KMS-11 (cell line): Measurements from ENCODE around the gene MMP12.

Source experiments
- H2AFZ ChIP-seq: fragments of 200-600 bp; sonication (generic); 2 replicates; pipeline ENCODE4 v1.6.1; 2016; ENCODE audit warnings: antibody characterized with exemption, mixed run types, low read depth
- H3K27ac ChIP-seq: fragments of 200-600 bp; sonication (generic); 2 replicates; pipeline ENCODE4 v1.6.1; 2016; ENCODE audit warnings: mild to moderate bottlenecking, mixed run types
- H3K27me3 ChIP-seq: fragments of 200-600 bp; sonication (generic); 2 replicates; pipeline ENCODE4 v1.6.1; 2017; ENCODE audit warnings: mild to moderate bottlenecking, low read depth, mixed run types, moderate library complexity; ENCODE audit not compliant: insufficient read depth
- H3K36me3 ChIP-seq: fragments of 200-600 bp; sonication (generic); 2 replicates; pipeline ENCODE4 v1.6.1; 2017; ENCODE audit warnings: mild to moderate bottlenecking, mixed run types; ENCODE audit not compliant: insufficient read depth
- H3K4me1 ChIP-seq: fragments of 200-600 bp; sonication (generic); 2 replicates; pipeline ENCODE4 v1.6.1; 2016; ENCODE audit warnings: mild to moderate bottlenecking, low read depth, mixed run types; ENCODE audit not compliant: poor library complexity, severe bottlenecking
- H3K4me2 ChIP-seq: fragments of 200-600 bp; sonication (generic); 2 replicates; pipeline ENCODE4 v1.7.0; 2016; ENCODE audit warnings: mild to moderate bottlenecking, mixed run types
- H3K4me3 ChIP-seq: fragments of 200-600 bp; sonication (generic); IDR thresholded peaks from 2 replicates; pipeline ENCODE4 v1.6.1; 2017; ENCODE audit warnings: low read depth, low read length, mixed read lengths; ENCODE audit not compliant: insufficient read depth
- H3K79me2 ChIP-seq: fragments of 200-600 bp; sonication (generic); 2 replicates; pipeline ENCODE4 v1.6.1; 2016; ENCODE audit warnings: low read depth, mixed run types; ENCODE audit not compliant: insufficient read depth
- H3K9ac ChIP-seq: fragments of 200-600 bp; sonication (generic); 2 replicates; pipeline ENCODE4 v1.6.1; 2016; ENCODE audit warnings: mild to moderate bottlenecking, mixed run types
- H4K20me1 ChIP-seq: fragments of 200-600 bp; sonication (generic); 2 replicates; pipeline ENCODE4 v1.6.1; 2016; ENCODE audit warnings: mild to moderate bottlenecking, mixed run types; ENCODE audit not compliant: insufficient read depth
- CTCF ChIP-seq: fragments of 200-600 bp; sonication (generic); conservative IDR thresholded peaks from 2 replicates; pipeline ENCODE4 v1.6.1; 2017; ENCODE audit warnings: low read depth, mild to moderate bottlenecking, antibody characterized with exemption, low read length, moderate library complexity, mixed read lengths

The MMP12 gene

GRCh38 chr11:102832612-102833011 lies 42.2 kb downstream of the MMP12 start:
- H3K27me3 ChIP-seq = no peaks in the 10 kb centered on the region
- TF ChIP-seq CTCF = no peak
- no peak overlapping the region for H3K9ac ChIP-seq

GRCh38 chr11:102831489-102832440 lies 43.0 kb downstream of the MMP12 start:
- Histone ChIP-seq H3K79me2 (no peaks in the 10 kb centered on the region), H3K9ac (no peak overlapping the region), H3K4me1 (no peaks in the 10 kb centered on the region), H3K4me2 (no peak overlapping the region), H3K27me3 (no peaks in the 10 kb centered on the region), H3K4me3 (no peak overlapping the region), H2AFZ (no peak overlapping the region), H3K27ac (no peak overlapping the region), H3K36me3 (no peaks in the 10 kb centered on the region), H4K20me1 (no peaks in the 10 kb centered on the region)
- no peak for TF ChIP-seq CTCF

More at GRCh38 chr11:102832612-102833011, 42.2 kb downstream of the MMP12 start:
- Histone ChIP-seq H3K4me3 (no peak overlapping the region), H3K4me1 (no peaks in the 10 kb centered on the region), H4K20me1 (no peaks in the 10 kb centered on the region), H3K4me2 (no peak overlapping the region), H3K27ac (no peak overlapping the region), H3K79me2 (no peaks in the 10 kb centered on the region), H2AFZ (no peak overlapping the region), H3K36me3 (no peaks in the 10 kb centered on the region)

GRCh38 chr11:102831128-102831488 lies 43.7 kb downstream of the MMP12 start:
- H2AFZ ChIP-seq = no peak overlapping the region
- no peak overlapping the region for H3K4me2 ChIP-seq
- no peak for TF ChIP-seq CTCF

GRCh38 chr11:102830001-102830727 lies 44.6 kb downstream of the MMP12 start:
- TF ChIP-seq CTCF = no peak
- H3K27ac ChIP-seq = no peak overlapping the region
- H3K4me2 ChIP-seq = no peak overlapping the region
- no peaks in the 10 kb centered on the region for H4K20me1 ChIP-seq
- no peak overlapping the region for H2AFZ ChIP-seq
- H3K27me3 ChIP-seq = no peaks in the 10 kb centered on the region
- H3K79me2 ChIP-seq = no peaks in the 10 kb centered on the region
- H3K4me3 ChIP-seq = no peak overlapping the region
- H3K4me1 ChIP-seq = no peaks in the 10 kb centered on the region
- no peaks in the 10 kb centered on the region for H3K36me3 ChIP-seq
- H3K9ac ChIP-seq = no peak overlapping the region

More at GRCh38 chr11:102831128-102831488, 43.7 kb downstream of the MMP12 start:
- no peaks in the 10 kb centered on the region for H3K36me3 ChIP-seq
- H3K27me3 ChIP-seq = no peaks in the 10 kb centered on the region
- H3K79me2 ChIP-seq = no peaks in the 10 kb centered on the region
- no peaks in the 10 kb centered on the region for H3K4me1 ChIP-seq
- no peak overlapping the region for H3K27ac ChIP-seq
- H4K20me1 ChIP-seq = no peaks in the 10 kb centered on the region
- H3K9ac ChIP-seq = no peak overlapping the region
- no peak overlapping the region for H3K4me3 ChIP-seq
